Stimulated activated CD4-positive, alpha-beta T cell treated with anti-CD3 and anti-CD28 coated beads, Interleukin-2, amount 100 ng/mL, for 48 hours (primary cell): ENCODE measurements around the gene ALDH1A2.
"Not testable (repeated sequence)": the region's sequence is repeated elsewhere in the genome, so short reads cannot be mapped to it uniquely, and the experiment has no call there.

Experiments
- DNase-seq, 2 donors: peaks; one replicate each; pipeline ENCODE4 v3.0.0-alpha.2; 2020

The ALDH1A2 gene

DNA sequence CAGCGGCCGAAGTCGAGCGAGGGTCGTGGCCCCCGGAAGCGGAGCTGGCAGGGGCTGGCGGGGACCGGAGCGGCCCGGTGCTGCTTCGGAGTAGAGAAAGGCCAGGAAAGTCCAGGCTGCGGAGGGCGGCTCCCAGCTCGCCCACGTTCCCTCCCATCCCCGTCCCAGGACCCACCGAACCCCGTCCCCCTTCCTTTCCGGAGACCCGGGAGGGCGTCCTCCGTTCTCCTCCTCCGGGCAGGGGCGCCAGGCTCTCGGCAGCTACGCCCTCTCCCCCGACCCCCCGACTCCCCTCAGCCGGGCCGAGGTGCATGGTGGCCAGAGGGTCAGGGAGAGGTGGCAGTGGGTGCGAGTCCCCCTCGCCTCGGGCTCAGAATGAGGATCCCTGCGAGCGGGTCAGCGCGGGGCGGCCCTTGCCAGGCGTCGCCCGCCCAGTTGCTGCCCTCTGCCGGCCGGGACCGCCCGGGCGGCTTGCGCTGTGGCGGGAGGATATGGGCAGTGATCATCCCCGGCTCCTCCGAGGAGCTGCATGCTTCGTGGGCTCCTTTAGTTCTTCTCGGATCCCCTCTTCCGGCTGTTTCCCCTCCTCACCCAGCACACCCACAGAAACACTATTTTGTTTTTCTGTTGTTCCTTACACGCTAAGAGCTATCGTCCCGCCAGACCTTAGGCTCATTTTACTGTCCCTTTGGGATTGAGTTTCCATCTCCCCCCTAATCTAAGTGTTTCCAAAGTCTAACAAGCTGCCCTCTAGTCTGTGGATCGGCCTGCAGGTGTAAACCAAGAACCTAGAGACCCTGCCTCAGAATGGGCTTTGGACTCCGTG, 744 bp upstream of the ALDH1A2 start:
- peak; percentile 57 to 58 for DNase-seq

- peak in 1 of 2 donors; percentile 4 for DNase-seq
These were observed 499 bp downstream of the ALDH1A2 start for GRCh38 chr15:58064980-58065444.

DNA sequence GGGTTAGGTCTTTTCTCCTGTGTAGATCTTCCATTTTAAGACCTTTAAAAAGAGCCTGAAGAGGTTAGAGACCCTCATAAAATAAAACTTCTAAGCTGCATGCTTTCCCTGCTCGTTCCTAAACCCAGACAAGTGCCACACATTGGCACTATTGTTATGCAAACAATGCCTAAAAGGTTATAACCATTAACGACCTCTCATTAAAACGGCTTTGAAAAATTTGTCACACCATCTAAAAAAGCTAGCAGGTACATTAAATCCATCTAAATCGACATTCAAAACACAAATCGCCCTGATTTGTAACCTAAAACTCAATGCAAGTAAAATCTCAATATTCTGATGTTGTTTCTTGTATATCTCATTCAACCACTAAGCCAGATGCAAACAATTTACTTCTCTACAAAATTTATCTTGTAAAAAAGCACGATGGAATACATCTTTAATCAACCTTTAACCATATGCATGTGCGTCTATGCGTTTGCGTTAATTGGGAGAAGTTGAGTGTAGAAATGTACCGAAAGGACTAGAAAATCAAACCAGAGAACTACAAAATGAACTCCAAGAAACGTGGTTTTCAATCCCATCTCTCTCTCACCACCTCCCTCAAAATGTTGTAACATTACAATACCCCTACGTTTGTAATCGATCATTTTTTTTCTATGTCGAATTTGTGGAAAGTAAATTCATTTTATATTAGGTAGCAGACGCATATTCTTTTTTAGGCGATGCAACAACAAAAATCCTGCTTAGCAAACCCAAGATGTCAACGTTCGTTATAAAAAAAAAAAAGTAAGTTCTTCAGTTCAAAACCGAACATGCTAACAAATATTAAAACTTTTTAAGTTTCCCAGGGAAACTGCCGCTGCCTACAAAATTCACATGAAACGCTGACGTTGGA, 1.2 kb downstream of the ALDH1A2 start:
- DNase-seq = no peak

- DNase-seq = no peak
These were observed 1.9 kb downstream of the ALDH1A2 start for GRCh38 chr15:58063614-58064013.

- no peak for DNase-seq
These were observed 2.5 kb downstream of the ALDH1A2 start for GRCh38 chr15:58062983-58063382.

GRCh38 chr15:58062175-58062574, 3.3 kb downstream of the ALDH1A2 start:
- no peak for DNase-seq

DNA sequence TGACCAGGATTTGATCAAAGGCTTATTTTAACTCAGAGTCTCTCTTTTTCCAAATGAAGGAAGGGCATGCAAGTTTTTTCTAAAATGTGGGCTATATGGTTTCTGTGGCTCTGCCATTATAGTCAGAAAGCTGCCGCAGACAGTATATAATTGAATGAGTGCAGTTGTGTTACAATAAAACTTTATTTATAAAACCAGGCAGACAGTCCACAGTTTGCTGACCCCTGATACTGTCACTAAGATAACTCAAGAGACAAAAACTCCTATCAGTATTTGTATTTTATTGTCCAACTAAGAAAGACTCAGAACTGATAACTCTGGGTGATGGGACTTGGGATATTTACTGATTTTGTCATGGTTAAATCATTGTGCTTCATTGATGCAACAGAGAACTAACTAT, 4.9 kb downstream of the ALDH1A2 start:
- no peak for DNase-seq

GRCh38 chr15:58058729-58059128, 6.8 kb downstream of the ALDH1A2 start:
- no peak for DNase-seq

DNA sequence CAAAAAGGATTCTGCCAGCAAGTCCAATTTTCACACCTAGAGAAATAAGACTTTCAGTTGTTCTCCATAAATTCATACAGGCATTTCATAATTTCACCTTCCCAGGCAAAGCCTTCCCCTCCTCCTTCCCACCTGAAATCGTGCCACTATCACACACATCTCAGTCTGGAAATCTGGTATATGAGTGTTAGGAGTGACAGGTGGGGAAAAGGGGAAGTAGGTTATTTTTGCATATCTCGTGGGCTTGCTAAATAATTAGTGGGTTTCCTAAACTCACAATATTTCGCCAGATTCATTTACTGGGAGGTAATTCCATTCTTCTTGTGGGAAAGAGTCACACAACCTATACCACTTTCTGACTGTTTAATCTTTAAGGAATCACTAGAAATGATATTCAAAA, 7.4 kb downstream of the ALDH1A2 start:
- no peak for DNase-seq

DNA sequence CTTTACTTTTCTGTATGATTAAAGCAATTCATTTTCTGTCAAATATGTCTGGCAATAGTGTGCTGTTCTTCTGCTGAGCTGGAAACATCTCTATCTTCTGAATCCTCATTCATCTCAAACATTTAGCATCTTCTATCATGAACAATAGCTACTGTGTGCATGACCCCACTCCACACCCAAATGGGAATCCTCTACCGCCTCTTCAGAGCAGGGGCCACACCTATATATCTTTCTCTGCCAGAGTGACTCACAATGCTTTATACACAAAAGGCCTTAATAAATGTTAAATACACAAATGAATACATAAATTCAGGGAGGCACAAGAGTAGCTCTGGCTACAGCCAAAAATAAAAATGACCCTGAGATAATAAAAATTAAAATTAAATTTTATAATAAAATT, 8.0 kb downstream of the ALDH1A2 start:
- DNase-seq = no peak

GRCh38 chr15:58056015-58056414, 9.5 kb downstream of the ALDH1A2 start:
- DNase-seq = no peak

DNA sequence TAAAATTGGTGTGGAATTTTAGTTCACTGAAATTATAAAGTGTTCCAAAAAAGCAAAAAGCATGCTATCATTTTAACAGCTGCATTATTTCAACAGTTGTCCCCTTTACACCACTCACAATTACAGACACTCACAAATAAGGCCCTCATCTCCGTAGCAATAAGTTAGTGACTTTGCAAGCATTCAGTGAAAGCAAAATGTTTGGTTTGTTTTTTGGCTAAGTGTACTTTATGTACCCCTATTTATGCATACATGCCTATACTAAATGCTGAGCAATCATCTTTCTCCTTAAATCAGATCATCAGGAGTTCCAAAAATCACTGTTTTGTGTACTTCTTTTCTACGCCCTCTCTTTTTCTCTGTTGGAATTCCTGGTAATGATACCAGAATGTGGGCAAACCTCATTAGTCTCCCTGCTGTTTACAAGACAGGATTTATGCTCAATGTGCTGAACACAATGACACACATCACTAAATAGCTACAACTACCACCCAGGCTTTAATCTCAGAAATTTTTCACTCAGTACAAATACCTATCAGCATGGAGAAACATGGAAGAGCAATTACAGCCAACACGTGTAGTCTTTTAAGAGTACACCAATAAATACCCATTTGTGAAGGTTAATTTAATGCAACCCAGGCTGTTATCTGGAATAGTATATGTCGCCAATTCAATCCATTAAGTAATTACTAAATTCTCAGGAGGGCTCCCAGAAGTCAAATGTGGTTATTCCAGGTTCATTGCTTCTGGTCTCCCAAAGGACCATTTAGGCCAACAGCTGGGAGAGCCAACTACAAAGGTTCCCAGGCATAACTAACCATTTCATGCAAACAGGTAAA, 12.0 kb downstream of the ALDH1A2 start:
- no peak for DNase-seq

DNA sequence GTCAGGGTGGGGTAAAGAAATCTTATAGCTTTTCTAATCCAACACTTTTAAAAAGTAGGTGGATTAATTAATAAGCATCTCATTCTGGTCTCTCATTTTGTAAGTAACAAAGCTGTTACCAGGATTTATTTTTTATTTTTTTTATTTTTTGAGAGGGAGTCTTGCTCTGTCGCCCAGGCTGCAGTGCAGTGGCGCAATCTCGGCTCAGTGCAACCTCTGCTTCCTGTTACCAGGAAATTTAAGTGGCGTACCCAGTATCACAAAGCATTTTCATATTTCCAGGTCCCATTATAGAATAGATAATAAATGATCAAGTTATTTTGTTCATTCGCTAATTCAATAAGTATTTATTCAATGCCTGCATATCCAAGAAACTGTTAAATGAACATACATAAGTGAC, 13.2 kb downstream of the ALDH1A2 start:
- DNase-seq = no peak

DNA sequence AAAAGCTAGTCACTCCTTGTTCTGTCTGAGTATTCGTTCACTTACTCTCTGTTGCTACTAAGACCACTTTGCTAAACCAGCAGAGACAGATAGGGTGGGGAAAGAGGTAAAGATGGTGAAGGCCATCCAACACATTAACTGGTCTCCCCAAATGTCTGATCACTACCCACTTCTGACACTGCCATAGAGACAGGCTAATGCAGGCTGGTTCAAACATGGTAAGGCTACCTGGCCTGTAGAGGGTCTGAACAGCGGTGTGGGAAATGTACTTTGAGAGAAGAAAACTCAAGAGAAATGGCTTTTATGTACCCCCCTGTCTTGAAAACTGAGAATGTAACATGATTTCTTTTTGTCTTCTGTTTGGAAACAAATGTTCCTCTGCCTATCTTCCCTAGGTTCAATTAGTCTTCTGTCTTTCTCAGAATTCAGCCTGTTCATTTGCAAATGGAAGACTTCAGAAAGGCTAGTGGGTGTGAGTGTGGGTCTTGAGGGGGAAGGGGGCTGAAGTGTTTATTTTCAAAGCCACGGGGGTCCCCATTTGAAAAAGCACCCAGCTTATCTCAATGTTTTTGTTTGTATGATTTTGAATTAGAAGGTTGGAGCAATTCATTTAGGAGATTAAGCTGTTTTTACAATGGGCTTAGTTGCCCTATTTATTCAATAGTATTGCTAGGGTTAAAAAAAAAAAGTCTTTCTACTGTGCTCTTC, 15.8 kb downstream of the ALDH1A2 start:
- no peak for DNase-seq

GRCh38 chr15:58048261-58048660, 17.2 kb downstream of the ALDH1A2 start:
- no peak for DNase-seq

- no peak for DNase-seq
These were observed 18.4 kb downstream of the ALDH1A2 start for GRCh38 chr15:58047149-58047548.

- no peak for DNase-seq
These were observed 19.0 kb downstream of the ALDH1A2 start for GRCh38 chr15:58046467-58046866.

DNA sequence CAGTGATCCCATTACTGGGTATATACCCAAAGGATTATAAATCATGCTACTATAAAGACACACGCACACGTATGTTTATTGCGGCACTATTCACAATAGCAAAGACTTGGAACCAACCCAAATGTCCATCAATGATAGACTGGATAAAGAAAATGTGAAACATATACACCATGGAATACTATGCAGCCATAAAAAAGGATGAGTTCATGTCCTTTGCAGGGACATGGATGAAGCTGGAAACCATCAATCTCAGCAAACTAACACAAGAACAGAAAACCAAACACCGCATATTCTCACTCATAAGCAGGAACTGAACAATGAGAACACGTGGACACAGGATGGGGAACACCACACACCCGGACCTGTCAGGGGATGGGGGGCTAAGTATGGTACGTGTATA, 20.1 kb downstream of the ALDH1A2 start:
- not testable (repeated sequence) for DNase-seq

DNA sequence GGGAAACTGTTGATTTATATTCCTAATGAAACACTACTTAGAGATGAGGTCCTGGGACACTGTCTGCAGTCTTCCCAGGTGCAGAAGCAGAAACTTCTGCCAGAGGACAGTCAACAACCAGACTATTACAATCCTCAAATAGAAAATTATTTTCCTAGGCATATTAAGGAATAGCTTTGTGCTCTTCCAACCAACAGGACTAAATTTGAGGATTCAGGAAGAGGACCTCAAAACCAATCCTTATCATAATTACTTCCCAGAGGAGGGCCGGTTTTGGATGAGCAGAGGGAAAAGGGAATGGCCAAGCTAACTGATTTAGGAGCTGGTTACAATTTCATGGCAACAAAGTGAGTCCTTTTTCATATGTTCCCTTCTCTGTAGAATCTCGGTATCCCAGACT, 21.0 kb downstream of the ALDH1A2 start:
- no peak for DNase-seq

- DNase-seq = peak; percentile 18 to 37
These were observed 22.2 kb downstream of the ALDH1A2 start for GRCh38 chr15:58043192-58043903.

GRCh38 chr15:58042006-58042405, 23.5 kb downstream of the ALDH1A2 start:
- no peak for DNase-seq

GRCh38 chr15:58040150-58040549, 25.4 kb downstream of the ALDH1A2 start:
- DNase-seq = no peak
